HEK293 (cell line): ENCODE data around the gene LSM14B.

Experiments used
- BCL11A ChIP-seq: fragments of 450-650 bp; formaldehyde crosslinking; IDR thresholded peaks from 2 replicates; pipeline ENCODE4 v1.5.1; 2016; ENCODE audit warnings: low read depth, missing biosample characterization, missing genetic modification characterization
- CTCF ChIP-seq: fragments of 450-650 bp; formaldehyde crosslinking; IDR thresholded peaks from 2 replicates; pipeline ENCODE4 v1.5.1; 2016; ENCODE audit warnings: missing biosample characterization, missing genetic modification characterization
- RBAK ChIP-seq: fragments of 450-650 bp; formaldehyde crosslinking; IDR thresholded peaks from 2 replicates; pipeline ENCODE4 v1.5.1; 2016; ENCODE audit warnings: missing biosample characterization, missing genetic modification characterization
- ZBTB8A ChIP-seq: fragments of 450-650 bp; formaldehyde crosslinking; IDR thresholded peaks from 2 replicates; pipeline ENCODE4 v1.5.1; 2016; ENCODE audit warnings: missing biosample characterization, missing genetic modification characterization
- ZNF133 ChIP-seq: fragments of 450-650 bp; formaldehyde crosslinking; IDR thresholded peaks from 2 replicates; pipeline ENCODE4 v1.5.1; 2016; ENCODE audit warnings: missing biosample characterization, missing genetic modification characterization
- ZNF174 ChIP-seq: fragments of 450-650 bp; formaldehyde crosslinking; IDR thresholded peaks from 2 replicates; pipeline ENCODE4 v1.5.0; 2017; ENCODE audit warnings: missing biosample characterization, mild to moderate bottlenecking, missing genetic modification characterization
- ZNF280C ChIP-seq: fragments of 450-650 bp; formaldehyde crosslinking; IDR thresholded peaks from 2 replicates; pipeline ENCODE4 v1.5.1; 2016; ENCODE audit warnings: missing biosample characterization, missing genetic modification characterization
- ZNF433 ChIP-seq: fragments of 450-650 bp; formaldehyde crosslinking; IDR thresholded peaks from 2 replicates; pipeline ENCODE4 v1.5.1; 2016; ENCODE audit warnings: missing biosample characterization, missing genetic modification characterization, low read depth
- ZNF473 ChIP-seq: fragments of 450-650 bp; formaldehyde crosslinking; IDR thresholded peaks from 2 replicates; pipeline ENCODE4 v1.5.1; 2017; ENCODE audit warnings: missing biosample characterization, missing genetic modification characterization
- ZSCAN30 ChIP-seq: fragments of 450-650 bp; IDR thresholded peaks from 2 replicates; pipeline ENCODE4 v1.5.1; 2018; ENCODE audit warnings: missing biosample characterization, mild to moderate bottlenecking, missing genetic modification characterization, moderate library complexity
- TF ChIP-seq, protein P1 (sequence below): fragments of 450-650 bp; formaldehyde crosslinking; optimal IDR thresholded peaks from 2 replicates; pipeline ENCODE3; 2016; ENCODE audit warnings: missing biosample characterization, mild to moderate bottlenecking, missing genetic modification characterization

DNA sequence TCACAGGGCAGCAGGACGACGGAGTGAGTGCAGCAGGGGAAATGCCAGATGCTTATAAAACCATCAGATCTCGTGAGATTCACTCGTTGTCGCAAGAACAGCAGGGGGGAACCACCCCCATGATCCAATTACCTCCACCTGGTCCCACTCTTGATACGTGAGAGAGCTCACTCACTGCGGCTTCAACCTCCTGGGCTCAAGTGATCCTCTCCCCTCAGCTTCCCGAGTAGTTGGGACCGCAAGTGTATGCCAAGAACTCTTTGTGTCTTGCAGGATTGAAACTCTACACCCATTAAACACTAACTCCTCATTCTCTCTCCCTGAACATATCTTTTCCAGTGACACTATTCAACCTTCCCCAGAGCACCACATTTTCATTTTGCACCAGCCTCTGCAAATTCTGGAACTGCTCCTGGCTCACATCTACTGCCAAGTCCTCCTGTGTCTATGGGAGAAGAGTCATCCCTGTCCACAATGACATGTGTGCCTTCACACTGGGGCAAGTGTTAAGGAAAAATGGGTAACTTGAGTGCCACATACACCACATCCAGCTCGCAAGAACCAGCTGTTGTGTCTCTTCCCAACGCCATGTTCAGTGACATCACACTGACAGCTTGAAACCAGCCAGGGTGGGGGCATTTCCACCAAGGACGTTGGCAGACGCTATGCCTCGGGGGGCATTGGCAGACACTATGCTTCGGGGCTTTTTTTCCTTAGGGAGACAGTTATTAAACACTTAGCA, 41.9 kb upstream of the LSM14B start:
- no peak for TF ChIP-seq CTCF (tag by site-specific recombination)
- TF ChIP-seq, protein P1, sequence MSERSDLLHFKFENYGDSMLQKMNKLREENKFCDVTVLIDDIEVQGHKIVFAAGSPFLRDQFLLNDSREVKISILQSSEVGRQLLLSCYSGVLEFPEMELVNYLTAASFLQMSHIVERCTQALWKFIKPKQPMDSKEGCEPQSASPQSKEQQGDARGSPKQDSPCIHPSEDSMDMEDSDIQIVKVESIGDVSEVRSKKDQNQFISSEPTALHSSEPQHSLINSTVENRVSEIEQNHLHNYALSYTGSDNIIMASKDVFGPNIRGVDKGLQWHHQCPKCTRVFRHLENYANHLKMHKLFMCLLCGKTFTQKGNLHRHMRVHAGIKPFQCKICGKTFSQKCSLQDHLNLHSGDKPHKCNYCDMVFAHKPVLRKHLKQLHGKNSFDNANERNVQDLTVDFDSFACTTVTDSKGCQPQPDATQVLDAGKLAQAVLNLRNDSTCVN (tag by site-specific recombination): no peak
- no peak for TF ChIP-seq ZNF133 (tag by site-specific recombination)
- no peak for TF ChIP-seq ZNF174 (tag by site-specific recombination)
- no peak for TF ChIP-seq ZNF473
- TF ChIP-seq ZNF433: no peak
- TF ChIP-seq ZNF280C: no peak
- no peak for TF ChIP-seq ZBTB8A (tag by site-specific recombination)
- no peak for TF ChIP-seq ZSCAN30
- no peak for TF ChIP-seq RBAK (tag by site-specific recombination)
- no peak for TF ChIP-seq BCL11A (tag by site-specific recombination)
